ENCODE data around the gene NPSR1. TPM values are rescaled to one million over a fixed set of nuclear protein-coding genes. Genes with fewer than 3 reads are reported as not detected.

NPSR1 gene
- total RNA-seq, 1 experiment from 2014 or later: not detected

- DNase-seq (ENCODE audit: low spot score): no peak
Observed at GRCh38 chr7:34720289-34720688, 62.3 kb downstream of the NPSR1 start.

GRCh38 chr7:34723338-34723737, 65.3 kb downstream of the NPSR1 start:
- DNase-seq (ENCODE audit: low spot score): no peak

DNA sequence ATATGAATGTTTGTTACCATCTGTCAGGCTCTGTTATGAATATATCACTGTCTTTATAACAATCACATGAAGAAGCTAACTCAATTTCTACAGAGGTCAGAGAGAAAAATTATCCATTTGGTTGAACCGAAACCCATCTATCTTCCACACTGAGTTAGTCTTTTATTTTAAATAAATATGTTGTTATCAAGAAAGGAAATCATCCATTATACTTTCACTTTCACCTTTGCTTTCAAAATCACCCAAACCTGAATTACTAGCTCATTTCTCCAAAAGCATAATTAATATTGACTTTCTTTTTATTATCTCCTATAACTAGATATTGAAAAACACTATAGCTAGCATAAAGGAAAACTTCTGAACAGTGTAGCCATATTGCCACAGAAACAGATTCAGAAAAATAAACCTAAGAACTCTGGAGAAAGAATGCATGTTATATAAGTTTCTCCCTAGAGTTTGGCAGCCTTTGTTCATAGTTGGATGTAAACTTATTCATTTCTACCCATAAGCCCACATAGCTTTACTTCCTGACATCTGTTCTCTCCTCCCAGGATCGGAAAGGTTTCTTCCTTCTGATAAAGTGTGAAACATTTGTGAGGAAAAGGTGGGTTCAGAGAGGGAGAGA, 66.0 kb downstream of the NPSR1 start:
- no peak for DNase-seq (ENCODE audit: low spot score)

DNA sequence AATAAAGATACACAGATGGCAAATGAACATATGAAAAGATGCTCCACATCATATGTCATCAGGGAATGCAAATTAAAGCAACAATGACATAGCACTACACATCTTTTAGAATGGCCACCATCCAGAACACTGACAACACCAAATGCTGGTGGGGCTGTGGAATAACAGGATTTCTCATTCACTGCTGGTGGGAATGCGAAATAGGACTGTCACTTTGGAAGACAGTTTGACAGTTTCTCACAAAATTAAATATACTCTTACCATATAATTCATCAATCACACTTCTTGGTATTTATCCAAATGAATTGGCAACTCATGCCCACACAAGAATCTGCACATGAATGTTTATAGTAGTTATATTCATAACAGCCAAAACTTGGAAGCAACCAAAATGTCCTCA, 68.2 kb downstream of the NPSR1 start:
- no peak for DNase-seq (ENCODE audit: low spot score)

GRCh38 chr7:34727464-34727995, 69.5 kb downstream of the NPSR1 start:
- DNase-seq (ENCODE audit: low spot score): no peak

- DNase-seq (ENCODE audit: low spot score): no peak
Observed at GRCh38 chr7:34728156-34728555, 70.1 kb downstream of the NPSR1 start.

DNA sequence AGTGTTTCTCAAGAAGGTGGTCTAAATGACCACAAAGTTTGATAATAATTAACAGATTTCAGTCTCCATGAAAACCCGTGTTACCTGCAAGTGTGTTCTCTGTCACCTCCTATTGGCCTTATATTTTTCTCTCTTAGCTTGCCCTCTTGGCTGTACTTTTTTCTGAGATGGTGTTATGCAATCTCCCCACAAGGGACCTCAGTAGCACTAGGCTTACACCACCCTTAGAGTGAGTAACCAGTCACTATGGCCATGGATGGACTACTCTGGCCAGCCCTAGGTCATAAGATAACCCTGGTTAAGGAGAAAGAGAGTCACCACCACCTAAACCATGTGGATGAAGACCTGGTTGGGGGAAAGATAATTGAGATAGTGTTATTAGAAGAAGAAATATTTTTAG, 76.8 kb downstream of the NPSR1 start:
- DNase-seq (ENCODE audit: low spot score): no peak

- DNase-seq (ENCODE audit: low spot score): no peak
Observed at GRCh38 chr7:34735526-34735925, 77.5 kb downstream of the NPSR1 start.

DNA sequence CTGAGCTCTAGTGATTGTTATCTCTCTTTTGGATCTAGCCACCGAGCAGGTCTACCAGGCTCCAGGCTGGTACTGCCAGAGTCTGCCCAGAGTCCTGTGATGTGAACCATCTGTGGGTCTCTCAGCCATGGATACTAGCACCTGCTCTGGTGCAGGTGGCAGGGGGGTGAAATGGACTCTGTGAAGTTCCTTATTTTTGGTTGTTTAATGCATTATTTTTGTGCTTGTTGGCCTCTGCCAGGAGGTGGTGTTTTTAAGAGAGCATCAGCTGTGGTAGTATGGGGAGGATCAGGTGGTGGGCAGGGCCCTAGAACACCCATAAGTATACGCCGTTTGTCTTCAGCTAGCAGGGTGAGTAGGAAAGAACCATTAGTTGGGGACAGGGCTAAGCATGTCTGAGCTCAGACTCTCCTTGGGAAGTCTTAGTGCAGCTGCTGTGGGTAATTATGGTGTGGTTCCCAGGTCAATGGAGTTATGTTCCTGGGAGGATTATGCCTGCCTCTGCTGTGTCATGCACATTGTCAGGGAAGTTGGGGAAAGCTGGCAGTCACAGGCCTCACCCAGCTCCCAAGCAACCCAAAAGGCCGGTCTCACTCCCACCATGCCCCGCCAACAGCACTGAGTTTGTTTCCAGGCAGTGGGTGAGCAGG, 81.8 kb downstream of the NPSR1 start:
- DNase-seq (ENCODE audit: low spot score): no peak

DNA sequence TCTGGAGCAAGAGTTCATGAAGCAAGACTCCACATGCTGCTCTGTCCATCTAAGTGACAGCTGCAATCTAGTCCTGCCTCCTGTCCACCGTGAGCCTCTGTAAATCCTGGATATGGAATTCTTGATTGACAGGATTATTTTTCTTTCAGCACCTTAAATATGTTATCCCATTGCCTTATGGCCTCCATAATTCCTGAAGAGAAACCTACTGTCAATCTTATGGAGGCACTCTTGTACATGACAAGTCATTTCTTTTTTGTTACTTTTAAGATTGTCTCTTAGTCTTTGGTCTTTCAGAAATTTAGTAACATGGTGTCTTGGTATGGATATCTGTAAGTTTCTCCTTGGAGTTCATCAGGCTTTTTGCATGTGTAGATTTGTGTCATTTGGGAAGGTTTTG, 82.8 kb downstream of the NPSR1 start:
- DNase-seq (ENCODE audit: low spot score): no peak

- no peak for DNase-seq (ENCODE audit: low spot score)
Observed at GRCh38 chr7:34747176-34747781, 89.3 kb downstream of the NPSR1 start.

- peak; percentile 98 for DNase-seq (ENCODE audit: low spot score)
Observed at GRCh38 chr7:34747867-34748727, 90.1 kb downstream of the NPSR1 start.

- no peak for DNase-seq (ENCODE audit: low spot score)
Observed at GRCh38 chr7:34748728-34749089, 90.7 kb downstream of the NPSR1 start.

DNA sequence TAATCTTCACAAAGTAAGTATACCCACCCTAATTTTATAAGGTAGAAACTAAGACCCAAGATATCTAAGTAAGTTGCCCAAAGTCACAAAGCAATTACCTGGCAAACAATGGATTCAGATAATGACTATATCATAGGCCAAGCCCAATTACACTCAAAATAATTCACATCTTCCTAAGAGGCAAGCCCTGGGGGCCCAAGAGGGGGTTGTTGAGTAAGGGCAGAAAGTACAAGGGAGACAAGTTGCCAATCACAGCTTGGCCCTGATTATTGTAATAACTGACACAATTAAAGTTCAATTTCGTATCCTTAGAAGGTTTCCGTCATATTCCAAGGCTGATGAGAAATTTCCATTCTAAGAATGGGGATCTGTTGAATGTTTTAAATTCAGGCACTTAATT, 91.4 kb downstream of the NPSR1 start:
- DNase-seq (ENCODE audit: low spot score): no peak

GRCh38 chr7:34750209-34750608, 92.2 kb downstream of the NPSR1 start:
- DNase-seq (ENCODE audit: low spot score): no peak

DNA sequence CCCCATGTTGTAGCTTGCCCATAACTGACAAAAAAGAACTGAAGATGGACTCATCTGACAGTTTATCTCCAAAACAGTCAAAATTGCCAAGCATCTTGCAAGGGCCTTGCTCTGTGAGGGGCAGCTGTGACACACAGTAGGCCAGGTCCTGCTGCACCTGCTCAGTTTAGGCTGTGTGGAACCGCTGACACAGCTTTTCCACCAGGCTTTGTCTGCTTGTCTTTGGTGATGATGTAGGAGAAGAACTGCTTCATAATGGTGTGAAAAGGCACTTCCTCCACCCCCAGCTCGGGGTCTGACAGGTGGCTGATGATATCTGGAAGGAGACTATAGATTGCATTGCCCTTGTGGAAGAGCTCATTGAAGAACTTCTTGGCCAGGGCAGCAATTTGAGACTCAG, 92.6 kb downstream of the NPSR1 start:
- DNase-seq (ENCODE audit: low spot score): no peak

GRCh38 chr7:34751725-34752643, 94.0 kb downstream of the NPSR1 start:
- DNase-seq (ENCODE audit: low spot score): no peak

DNA sequence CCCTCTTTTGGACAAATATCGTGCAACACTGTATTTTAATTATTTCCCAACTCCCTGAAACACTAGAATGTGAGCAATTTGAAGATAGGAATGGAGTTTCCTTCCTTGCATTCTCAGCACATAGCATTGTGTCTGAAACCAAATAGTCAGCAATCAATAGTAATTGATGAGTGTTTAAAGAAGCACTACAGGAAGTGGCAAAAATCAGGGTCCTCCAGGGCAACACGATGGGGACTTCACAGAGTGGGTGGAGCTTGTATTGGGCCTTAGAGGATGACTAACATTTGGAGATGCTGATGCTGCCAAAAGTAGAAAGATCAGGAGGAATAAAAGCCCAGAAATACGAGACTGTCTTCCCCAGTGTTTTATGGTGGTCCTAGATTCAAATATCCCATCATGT, 94.9 kb downstream of the NPSR1 start:
- DNase-seq (ENCODE audit: low spot score): no peak

DNA sequence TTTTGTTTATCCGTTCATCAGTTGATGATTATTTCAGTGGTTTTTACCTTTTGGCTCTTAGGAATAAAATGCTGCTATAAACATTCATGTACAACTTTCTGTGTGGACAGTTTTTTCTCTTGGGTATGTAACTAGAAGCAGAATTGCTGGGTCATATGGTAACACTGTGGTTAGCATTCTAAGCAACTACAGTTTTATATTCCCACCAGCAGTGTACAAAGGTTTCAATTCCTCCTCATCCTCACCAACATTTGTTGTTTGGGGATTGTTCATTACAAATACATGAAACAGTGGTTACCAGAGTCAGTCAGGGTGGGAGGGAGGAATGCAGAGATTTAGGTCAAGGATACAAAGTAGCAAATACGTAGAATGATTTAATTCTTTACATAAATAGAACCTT, 97.0 kb downstream of the NPSR1 start:
- DNase-seq (ENCODE audit: low spot score): no peak

- DNase-seq (ENCODE audit: low spot score): peak; percentile 37
Observed at GRCh38 chr7:34756025-34756437, 98.0 kb downstream of the NPSR1 start.

- no peak for DNase-seq (ENCODE audit: low spot score)
Observed at GRCh38 chr7:34756691-34757090, 98.7 kb downstream of the NPSR1 start.

All from A172 (cell line).